ENCODE data around the gene CDC14A.

GRCh38 chr1:100462326-100463025 lies 110.2 kb downstream of the CDC14A start:
- TF ChIP-seq POLR2AphosphoS5 (IDR thresholded peaks at IDR 0.05): no peak
- TF ChIP-seq, protein P1, sequence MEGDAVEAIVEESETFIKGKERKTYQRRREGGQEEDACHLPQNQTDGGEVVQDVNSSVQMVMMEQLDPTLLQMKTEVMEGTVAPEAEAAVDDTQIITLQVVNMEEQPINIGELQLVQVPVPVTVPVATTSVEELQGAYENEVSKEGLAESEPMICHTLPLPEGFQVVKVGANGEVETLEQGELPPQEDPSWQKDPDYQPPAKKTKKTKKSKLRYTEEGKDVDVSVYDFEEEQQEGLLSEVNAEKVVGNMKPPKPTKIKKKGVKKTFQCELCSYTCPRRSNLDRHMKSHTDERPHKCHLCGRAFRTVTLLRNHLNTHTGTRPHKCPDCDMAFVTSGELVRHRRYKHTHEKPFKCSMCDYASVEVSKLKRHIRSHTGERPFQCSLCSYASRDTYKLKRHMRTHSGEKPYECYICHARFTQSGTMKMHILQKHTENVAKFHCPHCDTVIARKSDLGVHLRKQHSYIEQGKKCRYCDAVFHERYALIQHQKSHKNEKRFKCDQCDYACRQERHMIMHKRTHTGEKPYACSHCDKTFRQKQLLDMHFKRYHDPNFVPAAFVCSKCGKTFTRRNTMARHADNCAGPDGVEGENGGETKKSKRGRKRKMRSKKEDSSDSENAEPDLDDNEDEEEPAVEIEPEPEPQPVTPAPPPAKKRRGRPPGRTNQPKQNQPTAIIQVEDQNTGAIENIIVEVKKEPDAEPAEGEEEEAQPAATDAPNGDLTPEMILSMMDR (IDR thresholded peaks at IDR 0.05): no peak
